ENCODE results near the gene HLA-DQB1.
"Not testable (repeated sequence)": the region's sequence is repeated elsewhere in the genome, so short reads cannot be mapped to it uniquely, and the experiment has no call there.

HLA-DQB1 gene

GRCh38 chr6:32669893-32670292, 3.4 kb upstream of the HLA-DQB1 start:
- Mint-ChIP-seq H3K9me3 (peaks cover 4% of the 10 kb centered on the region), H3K27ac (no peak overlapping the region)
- ATAC-seq, result no peak

DNA sequence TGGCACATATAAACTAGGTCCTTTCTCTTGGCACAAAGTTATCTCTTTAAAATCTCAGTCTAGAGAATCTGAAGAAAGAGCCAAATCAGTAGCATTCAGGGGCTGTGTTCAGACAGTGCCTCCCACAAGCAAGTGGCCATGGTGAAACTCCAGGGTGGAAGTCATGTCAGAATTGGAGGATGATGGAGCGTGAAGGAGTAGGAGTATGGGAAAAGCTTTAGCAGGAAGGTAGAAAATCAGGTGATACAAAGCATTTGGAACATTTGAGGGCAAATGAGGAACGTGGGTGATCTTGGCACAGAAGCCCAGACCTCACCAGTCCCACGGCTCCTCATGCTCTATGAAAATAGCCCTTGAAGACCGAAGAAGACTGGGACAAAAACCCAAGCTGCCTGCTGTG, 2.8 kb upstream of the HLA-DQB1 start:
- no peak for DNase-seq (ENCODE audit: low spot score in 2 of 2)
- H3K9me3 Mint-ChIP-seq, result peaks cover 4% of the 10 kb centered on the region
- no peak overlapping the region for H3K4me3 Mint-ChIP-seq
- no peak for ATAC-seq
- H3K36me3 Mint-ChIP-seq, result peaks cover 20% of the 10 kb centered on the region
- H3K4me1 Mint-ChIP-seq, result peaks cover 40% of the 10 kb centered on the region
- H3K27ac Mint-ChIP-seq, result no peak overlapping the region

More at GRCh38 chr6:32669893-32670292, 3.4 kb upstream of the HLA-DQB1 start:
- H3K36me3 Mint-ChIP-seq, result peaks cover 13% of the 10 kb centered on the region
- peaks cover 35% of the 10 kb centered on the region for H3K4me1 Mint-ChIP-seq
- no peak for DNase-seq (ENCODE audit: low spot score in 2 of 2)
- H3K4me3 Mint-ChIP-seq, result no peak overlapping the region

- Mint-ChIP-seq H3K9me3 (peaks cover 4% of the 10 kb centered on the region), H3K36me3 (peaks cover 29% of the 10 kb centered on the region), H3K4me1 (peaks cover 40% of the 10 kb centered on the region), H3K4me3 (peak overlapping the region; percentile 81), H3K27ac (peak overlapping the region; percentile 81)
- DNase-seq (ENCODE audit: low spot score in 2 of 2) (peak; percentile 12 to 81), ATAC-seq (peak; percentile 87)
Observed at GRCh38 chr6:32668226-32668747, 1.8 kb upstream of the HLA-DQB1 start.

GRCh38 chr6:32665661-32666060, 796 bp downstream of the HLA-DQB1 start:
- peaks cover 49% of the 10 kb centered on the region for H3K36me3 Mint-ChIP-seq
- H3K4me3 Mint-ChIP-seq, result peak overlapping the region; percentile 81
- no peak for DNase-seq (ENCODE audit: low spot score in 2 of 2)
- H3K4me1 Mint-ChIP-seq, result peaks cover 41% of the 10 kb centered on the region
- H3K27ac Mint-ChIP-seq, result peak overlapping the region; percentile 81
- ATAC-seq, result peak; percentile 17
- no peaks in the 10 kb centered on the region for H3K9me3 Mint-ChIP-seq

GRCh38 chr6:32664827-32665362, 1.6 kb downstream of the HLA-DQB1 start:
- no peaks in the 10 kb centered on the region for H3K9me3 Mint-ChIP-seq
- peak in 1 of 2 donors; percentile 78 for DNase-seq (ENCODE audit: low spot score in 2 of 2)
- H3K4me3 Mint-ChIP-seq, result peak overlapping the region; percentile 81
- peak; percentile 62 for ATAC-seq
- peak overlapping the region; percentile 81 for H3K27ac Mint-ChIP-seq
- peaks cover 48% of the 10 kb centered on the region for H3K4me1 Mint-ChIP-seq
- peaks cover 54% of the 10 kb centered on the region for H3K36me3 Mint-ChIP-seq

DNA sequence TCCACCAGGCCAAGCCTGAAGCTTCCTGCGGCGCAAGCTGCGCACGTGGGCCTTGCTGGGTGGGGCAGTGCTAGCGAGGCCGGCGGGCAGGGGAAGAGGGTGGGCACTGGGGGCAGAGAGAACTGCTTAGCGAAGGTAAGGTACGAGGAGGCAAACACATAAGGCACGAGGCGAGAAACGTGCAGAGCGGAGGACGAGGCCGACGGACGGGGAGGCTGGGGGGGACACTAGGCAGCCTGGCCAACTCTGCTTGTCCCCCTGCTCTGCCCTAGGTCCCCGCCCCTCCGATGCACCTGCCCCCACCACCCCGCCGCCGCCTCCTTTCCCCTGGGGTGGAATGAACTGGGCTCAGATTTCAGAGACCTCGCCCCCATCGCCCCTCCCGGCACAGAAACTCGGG, 2.1 kb downstream of the HLA-DQB1 start:
- ATAC-seq (no peak), DNase-seq (ENCODE audit: low spot score in 2 of 2) (no peak)
- Mint-ChIP-seq H3K27ac (peak overlapping the region; percentile 81), H3K4me3 (peak overlapping the region; percentile 81), H3K36me3 (peaks cover 57% of the 10 kb centered on the region), H3K4me1 (peaks cover 50% of the 10 kb centered on the region), H3K9me3 (no peaks in the 10 kb centered on the region)

DNA sequence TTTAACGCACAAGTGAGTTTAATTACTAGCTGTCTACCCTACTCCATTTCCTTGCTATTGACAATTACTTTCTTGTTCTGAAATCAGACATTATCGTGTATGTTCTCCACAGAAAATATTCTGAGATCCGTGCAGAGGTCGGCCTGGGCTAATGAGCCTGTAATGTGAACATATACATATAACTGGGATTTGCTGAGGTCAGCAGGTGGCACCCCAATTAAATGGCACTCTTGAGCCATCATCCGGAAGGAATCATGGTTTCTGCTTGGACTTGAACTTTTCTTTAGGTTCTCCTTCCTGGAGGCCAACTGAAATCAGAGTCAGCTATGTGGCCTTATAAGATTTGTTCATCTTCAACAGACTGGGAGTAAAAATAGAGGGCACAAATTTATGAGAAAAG, 3.6 kb downstream of the HLA-DQB1 start:
- Mint-ChIP-seq H3K27ac (no peak overlapping the region), H3K4me3 (no peak overlapping the region), H3K9me3 (no peaks in the 10 kb centered on the region), H3K36me3 (peaks cover 65% of the 10 kb centered on the region), H3K4me1 (peaks cover 41% of the 10 kb centered on the region)
- ATAC-seq (no peak), DNase-seq (ENCODE audit: low spot score in 2 of 2) (no peak)

DNA sequence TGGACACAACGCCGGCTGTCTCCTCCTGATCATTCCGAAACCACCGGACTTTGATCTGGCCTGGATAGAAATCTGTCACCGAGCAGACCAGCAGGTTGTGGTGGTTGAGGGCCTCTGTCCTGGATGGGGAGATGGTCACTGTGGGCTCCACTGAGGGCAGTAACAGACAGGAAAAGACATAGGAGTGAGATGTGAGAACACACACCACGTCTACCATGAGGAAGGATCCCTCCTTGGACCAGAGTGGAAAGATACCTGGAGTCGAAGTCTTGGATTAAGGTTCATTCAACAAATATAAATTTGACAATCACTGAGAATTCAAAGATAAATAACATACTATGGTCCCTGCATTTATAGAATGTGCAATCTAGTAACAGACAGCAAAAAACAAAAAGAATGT, 4.4 kb downstream of the HLA-DQB1 start:
- no peak overlapping the region for H3K27ac Mint-ChIP-seq
- H3K4me1 Mint-ChIP-seq, result peaks cover 34% of the 10 kb centered on the region
- H3K4me3 Mint-ChIP-seq, result no peak overlapping the region
- no peak for DNase-seq (ENCODE audit: low spot score in 2 of 2)
- peaks cover 65% of the 10 kb centered on the region for H3K36me3 Mint-ChIP-seq
- no peak for ATAC-seq
- H3K9me3 Mint-ChIP-seq, result no peaks in the 10 kb centered on the region

DNA sequence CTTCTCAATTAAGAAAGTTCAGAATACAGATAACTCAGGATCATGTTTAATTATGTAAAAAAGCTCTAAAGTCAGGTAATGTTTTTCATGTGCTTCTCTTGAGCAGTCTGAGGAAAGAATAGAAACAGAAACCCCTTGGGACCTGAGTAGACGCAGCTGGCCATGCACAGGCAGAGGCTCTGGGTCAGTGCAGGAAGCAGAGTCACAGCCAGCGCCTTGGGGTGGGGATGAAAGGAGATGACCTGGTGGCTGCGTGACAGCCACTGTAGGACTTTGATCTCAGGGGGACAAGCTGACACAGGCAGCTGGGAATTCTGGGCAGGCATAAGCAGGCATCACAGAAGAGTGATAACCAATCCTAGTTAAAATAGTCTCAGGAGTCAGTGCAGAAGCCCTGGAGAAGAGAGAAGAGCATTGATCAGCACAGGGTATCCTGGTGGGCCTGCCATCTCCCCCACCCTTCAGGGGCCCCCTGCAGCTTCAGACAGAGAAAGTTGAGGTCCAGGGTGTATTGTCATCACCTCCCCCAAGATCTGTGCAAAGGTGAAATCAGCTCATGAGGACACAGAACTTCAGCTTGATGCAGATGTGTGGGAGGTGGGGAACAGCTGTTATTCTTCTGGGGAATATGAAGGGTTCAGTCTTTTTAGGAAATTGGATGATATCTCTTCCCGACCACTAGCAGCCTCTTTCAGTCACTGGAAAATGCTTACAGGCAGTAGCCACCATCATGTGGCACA, 6.4 kb downstream of the HLA-DQB1 start:
- no peak overlapping the region for H3K4me3 Mint-ChIP-seq
- peaks cover 53% of the 10 kb centered on the region for H3K36me3 Mint-ChIP-seq
- no peak for DNase-seq (ENCODE audit: low spot score in 2 of 2)
- H3K4me1 Mint-ChIP-seq, result peaks cover 16% of the 10 kb centered on the region
- no peak for ATAC-seq
- H3K27ac Mint-ChIP-seq, result peak overlapping the region; percentile 30
- H3K9me3 Mint-ChIP-seq, result peaks cover 3% of the 10 kb centered on the region

DNA sequence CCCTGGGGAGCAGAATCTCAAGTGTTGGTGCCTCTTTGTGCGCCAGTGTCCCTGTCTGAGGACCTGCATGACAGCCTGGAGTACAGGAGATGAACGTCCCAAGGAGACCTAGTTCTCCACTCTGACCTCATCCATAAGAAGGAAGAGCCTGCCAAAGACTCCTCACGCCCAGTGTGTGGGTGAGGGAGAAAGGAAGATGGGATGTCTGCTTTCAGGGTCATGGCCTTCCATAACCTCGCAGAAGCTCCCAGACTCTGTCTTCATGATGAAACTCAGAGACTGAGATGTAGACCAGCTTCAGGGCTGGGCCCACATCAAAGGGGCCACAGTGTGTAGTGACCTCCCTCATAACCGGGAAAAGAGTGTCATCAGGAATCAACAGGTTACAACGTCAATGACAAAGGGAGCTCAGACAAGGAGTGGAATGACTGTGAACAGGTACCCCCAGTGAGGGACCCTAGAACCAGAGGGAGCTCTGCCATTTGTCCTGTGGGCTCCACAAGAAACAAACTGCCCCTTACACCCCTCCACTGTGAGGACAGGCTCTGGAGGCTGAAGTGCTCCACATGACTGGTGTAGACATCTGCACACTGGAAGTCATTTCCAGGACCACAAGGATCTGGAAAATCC, 8.1 kb downstream of the HLA-DQB1 start:
- Mint-ChIP-seq H3K36me3 (peaks cover 37% of the 10 kb centered on the region), H3K9me3 (peaks cover 3% of the 10 kb centered on the region), H3K4me1 (peaks cover 10% of the 10 kb centered on the region), H3K27ac (no peak overlapping the region), H3K4me3 (no peak overlapping the region)
- ATAC-seq (no peak), DNase-seq (ENCODE audit: low spot score in 2 of 2) (no peak)

DNA sequence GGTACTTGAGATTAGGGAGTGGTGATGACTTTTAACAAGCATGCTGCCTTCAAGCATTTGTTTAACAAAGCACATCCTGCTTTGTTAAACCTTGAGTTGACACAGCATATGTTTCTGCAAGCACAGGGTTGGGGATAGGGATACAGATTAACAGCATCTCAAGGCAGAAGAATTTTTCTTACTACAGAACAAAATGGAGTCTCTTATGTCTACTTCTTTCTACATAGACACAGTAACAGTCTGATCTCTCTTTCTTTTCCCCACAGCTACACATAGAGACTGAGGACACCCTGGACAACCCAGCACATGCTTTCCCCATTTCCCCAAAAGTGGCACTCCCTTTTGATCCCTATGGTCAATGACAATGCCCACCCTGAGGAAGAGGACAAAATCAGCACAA, 8.6 kb downstream of the HLA-DQB1 start:
- not testable (repeated sequence) for H3K4me3 Mint-ChIP-seq
- Mint-ChIP-seq H3K36me3 (peaks cover 31% of the 10 kb centered on the region), H3K4me1 (peaks cover 10% of the 10 kb centered on the region)

GRCh38 chr6:32657329-32657728, 9.1 kb downstream of the HLA-DQB1 start:
- DNase-seq (ENCODE audit: low spot score in 2 of 2); H3K27ac Mint-ChIP-seq; H3K9me3 Mint-ChIP-seq; ATAC-seq; H3K4me3 Mint-ChIP-seq: not testable (repeated sequence)
- Mint-ChIP-seq H3K36me3 (peaks cover 26% of the 10 kb centered on the region), H3K4me1 (peaks cover 10% of the 10 kb centered on the region)

More for the DNA sequence above, 8.6 kb downstream of the HLA-DQB1 start:
- H3K9me3 Mint-ChIP-seq; ATAC-seq; DNase-seq (ENCODE audit: low spot score in 2 of 2); H3K27ac Mint-ChIP-seq: not testable (repeated sequence)

DNA sequence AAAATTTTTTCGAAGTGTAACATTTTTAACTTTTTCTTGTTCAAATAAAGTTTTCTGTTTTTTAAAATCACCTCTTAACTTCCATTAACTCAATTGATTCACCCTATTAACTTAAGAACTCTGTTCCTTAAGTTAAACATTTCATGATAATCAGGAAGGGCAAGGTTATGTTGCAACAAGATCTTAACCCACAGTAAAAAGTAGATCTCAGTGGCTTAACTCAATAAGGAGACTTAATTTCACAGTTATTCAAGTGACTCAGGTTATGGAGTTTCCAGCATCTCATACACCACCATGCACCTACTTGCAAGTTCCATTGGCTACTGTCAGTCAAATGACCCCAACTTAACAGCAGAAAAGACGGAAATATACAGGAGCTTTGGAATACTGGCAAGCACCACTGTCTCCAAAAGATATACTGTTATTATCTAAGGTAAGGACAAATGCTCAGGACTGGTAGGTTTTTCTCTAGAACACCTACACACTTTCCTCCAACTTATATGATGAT, 11.2 kb downstream of the HLA-DQB1 start:
- no peak for ATAC-seq
- H3K27ac Mint-ChIP-seq, result no peak overlapping the region
- H3K4me3 Mint-ChIP-seq, result no peak overlapping the region
- DNase-seq (ENCODE audit: low spot score in 2 of 2), result no peak
- peaks cover 5% of the 10 kb centered on the region for H3K4me1 Mint-ChIP-seq
- peaks cover 3% of the 10 kb centered on the region for H3K9me3 Mint-ChIP-seq
- peaks cover 15% of the 10 kb centered on the region for H3K36me3 Mint-ChIP-seq

- ATAC-seq, result no peak
- Mint-ChIP-seq H3K27ac (no peak overlapping the region), H3K4me1 (peaks cover 21% of the 10 kb centered on the region), H3K9me3 (no peaks in the 10 kb centered on the region), H3K36me3 (peaks cover 34% of the 10 kb centered on the region), H3K4me3 (no peak overlapping the region)
- DNase-seq (ENCODE audit: low spot score in 2 of 2), result no peak
Observed at GRCh38 chr6:32645047-32645703, 21.3 kb downstream of the HLA-DQB1 start.

DNA sequence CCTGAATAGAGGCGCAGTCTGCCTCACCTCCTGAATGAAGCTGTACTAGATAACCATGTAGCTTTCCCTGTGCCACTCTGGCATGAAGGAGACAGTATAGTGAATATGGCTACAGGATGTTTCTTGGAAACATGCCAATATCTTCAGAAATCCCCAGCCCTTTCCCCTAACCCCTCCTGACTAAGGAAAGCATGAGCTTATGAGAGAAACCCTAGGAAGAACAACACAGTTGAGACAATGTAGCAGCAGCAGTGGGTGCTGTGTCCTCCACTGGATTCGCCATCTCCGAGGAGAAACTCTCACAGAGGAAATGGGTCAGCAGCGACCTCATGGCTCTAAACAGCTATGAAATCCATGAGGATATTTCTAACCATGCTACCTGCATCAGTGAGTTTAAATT, 22.6 kb downstream of the HLA-DQB1 start:
- Mint-ChIP-seq H3K4me1 (peaks cover 27% of the 10 kb centered on the region), H3K9me3 (no peaks in the 10 kb centered on the region), H3K4me3 (no peak overlapping the region), H3K36me3 (peaks cover 34% of the 10 kb centered on the region), H3K27ac (no peak overlapping the region)
- ATAC-seq, result no peak
- DNase-seq (ENCODE audit: low spot score in 2 of 2), result no peak
